Adipose tissue (tissue), 3 donors: Measurements from ENCODE around the gene PHF13. TPM values are rescaled to one million over a fixed set of nuclear protein-coding genes. Genes with fewer than 3 reads are reported as not detected.
"Not testable (repeated sequence)": the region's sequence is repeated elsewhere in the genome, so short reads cannot be mapped to it uniquely, and the experiment has no call there.

Experiments
- H3K27ac ChIP-seq: one replicate; pipeline ENCODE4 v1.5.1; 2013; ENCODE audit warnings: low read depth, low read length
- WGBS, 3 donors: extraction: QIAGEN DNeasy Blood & Tissue Kit; methylation state at CpG; one replicate each; pipeline ENCODE4 v1.1.7; 2013; 5-methylcytosine and 5-hydroxymethylcytosine counted together
- polyA plus RNA-seq, 3 donors: library from polyadenylated mRNA; stranded (reverse); fragments of 200-250 nt; gene quantifications; one replicate each; pipeline ENCODE4 v1.2.3, GENCODE V29; 2013
- donor health status: healthy with polysubstance abuse.
- donor health status: Bipolar disorder and iron deficiency.
- donor health status: healthy.

The PHF13 gene
- polyA plus RNA-seq, 3 donors: 5.2 to 13.3 (median 11.1) TPM

DNA sequence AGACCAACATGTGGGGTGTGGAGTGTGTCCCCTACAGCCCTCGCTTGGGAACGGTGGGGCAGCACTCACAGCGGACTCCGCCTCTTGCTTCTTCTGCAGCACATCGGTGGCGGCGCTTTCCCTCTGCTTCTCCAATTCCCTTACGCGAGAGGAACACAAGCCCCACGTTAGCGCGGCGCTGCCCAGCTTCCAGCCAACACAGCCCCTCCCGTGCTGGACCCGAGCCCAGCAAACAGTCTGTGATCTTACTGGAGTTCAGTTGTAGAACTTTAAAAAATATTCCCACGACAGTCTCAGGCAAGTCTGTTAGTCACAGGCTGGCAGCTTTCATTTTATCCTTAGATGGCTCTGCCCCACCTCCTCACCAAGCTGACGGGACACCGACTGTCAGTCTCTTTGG, 24.7 kb downstream of the PHF13 start:
- H3K27ac ChIP-seq: no peak overlapping the region
- 51 to 59% (median 56%) methylated on average over 18 of the region's 18 CpGs for WGBS, 3 donors

DNA sequence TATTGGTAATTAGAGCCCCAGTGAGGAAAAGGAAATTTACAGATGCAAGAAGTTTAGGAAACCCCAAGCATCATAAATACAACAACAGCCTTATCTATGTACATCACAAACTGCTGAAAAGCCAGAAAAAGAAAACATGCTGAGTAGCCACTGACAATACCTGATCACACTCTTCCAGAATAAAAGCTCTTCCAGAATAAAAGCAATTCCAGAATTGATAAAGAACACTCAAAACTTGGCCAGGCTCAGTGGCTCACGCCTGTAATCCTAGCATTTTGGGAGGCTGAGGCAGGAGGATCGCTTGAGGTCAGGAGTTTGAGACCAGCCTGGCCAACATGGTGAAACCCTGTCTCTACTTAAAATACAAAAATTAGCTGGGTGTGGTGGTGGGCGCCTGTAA, 27.3 kb downstream of the PHF13 start:
- not testable (repeated sequence) for H3K27ac ChIP-seq
- WGBS, 3 donors: 83 to 94% (median 91%) methylated on average over 3 of the region's 3 CpGs

DNA sequence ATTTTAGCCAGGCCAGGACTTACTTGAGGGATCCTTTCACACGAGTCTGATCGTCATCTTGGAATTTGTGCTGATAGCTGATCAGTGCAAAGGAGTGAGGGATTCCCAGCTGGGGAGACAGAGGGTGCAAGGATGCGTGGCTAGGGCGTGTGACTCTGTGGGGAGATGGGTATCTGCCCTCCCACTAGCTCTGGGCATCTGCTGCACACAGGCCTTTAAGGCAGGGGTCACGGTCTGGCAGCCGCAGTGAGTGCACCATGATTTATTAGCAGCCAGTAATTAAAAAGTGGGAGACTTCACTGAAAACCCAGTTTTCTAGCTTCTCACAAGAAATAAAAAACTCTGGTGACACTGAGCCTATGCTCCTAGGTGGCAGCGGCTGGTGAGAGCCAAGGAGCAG, 31.5 kb downstream of the PHF13 start:
- 90 to 95% (median 94%) methylated on average over 7 of the region's 7 CpGs for WGBS, 3 donors

DNA sequence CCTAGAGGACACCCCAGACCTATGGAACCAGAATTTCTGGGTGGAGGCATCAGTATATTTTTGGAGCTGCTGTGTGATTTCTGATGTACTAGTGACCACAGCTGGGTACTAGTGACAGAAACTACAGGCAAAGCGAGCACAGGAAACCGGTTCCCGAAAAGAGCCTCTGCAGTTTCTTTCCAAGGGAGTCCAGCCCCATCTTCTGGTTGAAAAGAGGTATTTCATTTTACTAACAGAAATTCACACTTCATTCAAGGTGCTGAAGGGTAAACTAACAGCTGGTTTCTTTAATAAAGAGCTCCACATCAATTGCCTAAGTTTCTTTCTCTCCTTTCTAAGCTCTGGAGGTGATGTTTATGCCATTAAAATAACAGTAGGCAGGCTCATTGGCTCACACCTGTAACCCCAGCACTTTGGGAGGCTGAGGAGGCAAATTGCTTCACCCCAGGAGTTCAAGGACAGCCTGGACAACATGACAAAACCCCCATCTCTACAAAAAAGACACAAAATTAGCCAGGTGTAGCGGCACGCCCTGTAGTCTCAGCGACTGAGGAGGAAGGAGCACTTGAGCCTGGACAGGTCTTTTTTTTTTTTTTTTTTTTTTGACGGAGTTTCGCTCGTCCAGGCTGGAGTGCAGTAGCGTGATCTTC, 33.1 kb downstream of the PHF13 start:
- 36 to 62% (median 60%) methylated on average over 8 to 10 of the region's 10 CpGs for WGBS, 3 donors
- H3K27ac ChIP-seq: no peak overlapping the region

More for the DNA sequence above, 31.5 kb downstream of the PHF13 start:
- no peak overlapping the region for H3K27ac ChIP-seq

DNA sequence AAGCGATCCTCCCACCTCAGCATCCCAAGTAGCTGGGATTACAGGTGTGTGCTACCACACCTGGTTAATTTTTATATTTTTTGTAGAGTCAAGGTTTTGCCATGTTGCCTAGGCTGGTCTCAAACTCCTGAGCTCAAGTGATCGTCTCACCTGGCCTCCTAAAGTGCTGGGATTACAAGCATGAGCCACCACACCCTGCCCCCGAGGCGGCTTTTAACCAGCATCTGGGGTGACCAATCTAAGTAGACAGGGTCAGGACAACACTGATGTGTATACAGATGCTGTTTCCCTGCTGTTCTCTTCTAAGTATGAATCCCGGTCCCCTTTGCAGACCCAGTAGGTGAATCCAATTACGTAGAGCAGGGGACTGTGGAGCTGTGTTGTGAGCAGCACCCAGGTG, 35.0 kb downstream of the PHF13 start:
- H3K27ac ChIP-seq: no peak overlapping the region
- WGBS, 3 donors: 92 to 96% (median 92%) methylated on average over 6 of the region's 6 CpGs

DNA sequence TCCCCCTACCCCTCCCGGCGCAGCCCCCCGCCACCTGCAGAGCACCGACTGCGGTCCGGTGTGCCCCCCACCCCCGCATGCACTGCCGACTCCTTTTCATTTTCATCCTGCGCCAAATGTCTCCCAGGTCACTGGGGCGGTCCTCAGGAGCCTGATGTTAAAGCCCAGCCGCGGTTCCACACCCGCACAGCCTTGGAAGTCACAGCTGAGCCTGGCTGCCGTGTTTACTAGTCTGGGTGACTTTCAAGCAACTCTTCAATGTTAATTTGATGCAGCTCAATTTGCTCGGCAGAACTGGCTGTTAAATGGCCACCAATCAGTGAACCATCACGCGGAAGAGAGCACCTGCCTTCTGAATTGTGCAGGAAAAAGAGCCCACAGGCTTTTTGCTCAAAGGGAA, 38.4 kb downstream of the PHF13 start:
- WGBS, 3 donors: 76 to 92% (median 92%) methylated on average over 17 of the region's 17 CpGs
- H3K27ac ChIP-seq: no peak overlapping the region

DNA sequence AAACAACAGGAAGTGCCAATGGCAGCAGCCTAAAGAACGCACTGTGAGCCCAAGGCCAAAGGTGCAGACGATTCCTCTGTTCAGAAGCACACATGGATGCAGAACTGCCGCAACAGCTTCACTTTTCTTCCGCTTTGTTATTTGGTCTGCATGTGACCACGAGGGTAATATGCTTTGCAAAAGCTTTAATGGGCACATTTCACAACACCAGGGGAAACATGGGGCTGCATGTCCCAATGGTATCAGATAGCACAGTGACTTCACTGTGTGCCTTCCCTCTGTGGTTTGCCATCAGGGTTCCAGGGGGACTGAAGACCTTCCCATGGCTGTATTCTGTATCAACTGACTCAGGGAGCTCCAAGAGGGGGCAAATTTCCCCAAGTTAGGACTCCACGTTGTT, 39.5 kb downstream of the PHF13 start:
- H3K27ac ChIP-seq: no peak overlapping the region
- WGBS, 3 donors: 66 to 74% (median 66%) methylated on average over 6 of the region's 6 CpGs

DNA sequence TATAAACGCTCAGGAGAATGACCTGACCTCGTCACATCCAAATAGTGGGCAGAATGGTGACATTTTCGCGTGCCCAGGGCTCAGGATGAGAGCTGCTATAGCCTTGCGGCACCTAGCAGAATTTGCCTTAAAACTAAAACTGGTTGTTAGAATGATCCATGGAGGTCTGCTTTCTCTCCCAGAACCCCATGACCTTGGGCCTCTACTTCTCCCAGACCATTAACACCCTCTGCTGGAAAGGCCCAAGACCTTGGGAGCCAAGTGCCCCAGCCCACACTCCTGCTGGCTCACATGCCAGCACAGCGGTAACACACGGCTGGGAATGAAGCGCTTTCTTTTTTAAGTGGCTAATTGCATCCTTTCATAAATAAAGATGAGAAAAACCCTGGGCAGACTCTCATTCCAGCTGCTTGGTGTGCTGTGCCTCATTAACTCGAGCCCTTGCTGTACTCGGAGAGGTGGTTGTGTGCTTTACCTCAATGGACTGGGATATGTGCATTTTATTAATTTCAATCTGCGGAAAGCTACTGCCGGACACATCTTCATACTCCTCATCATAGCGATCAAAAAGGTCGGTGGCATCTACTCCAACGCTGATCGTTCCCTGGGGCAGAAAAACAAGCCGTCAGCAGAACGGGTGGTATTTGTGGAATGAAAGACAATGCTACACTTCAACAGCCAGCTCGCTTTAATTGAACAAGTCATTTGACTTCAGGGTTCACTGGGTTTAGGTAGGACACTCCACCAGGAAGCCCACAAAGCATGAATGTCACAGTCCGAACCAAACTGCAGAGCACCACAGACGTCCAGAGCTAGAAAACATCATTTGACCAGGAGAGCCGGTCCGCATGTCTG, 40.1 kb downstream of the PHF13 start:
- WGBS, 3 donors: 92 to 94% (median 93%) methylated on average over 23 of the region's 23 CpGs
- no peak overlapping the region for H3K27ac ChIP-seq

DNA sequence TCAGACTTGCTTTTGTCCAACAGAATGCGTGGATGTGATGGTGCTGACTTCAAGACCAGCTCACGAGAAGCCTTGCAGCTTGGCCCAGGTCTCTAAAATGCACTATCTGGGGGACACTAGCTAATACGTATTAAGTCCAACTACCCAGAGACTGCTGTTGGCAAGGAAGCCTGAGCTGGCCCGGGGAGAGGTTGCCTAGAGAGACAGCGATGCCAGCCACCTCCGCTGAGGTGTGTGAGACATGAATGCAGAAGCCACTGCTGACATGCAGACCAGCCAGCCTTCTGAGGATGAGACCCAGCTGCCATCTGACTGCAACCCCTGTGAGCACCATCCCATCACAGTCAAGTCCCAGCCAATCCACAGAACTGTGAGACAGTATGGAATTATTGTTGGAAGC, 43.6 kb downstream of the PHF13 start:
- WGBS, 3 donors: 90 to 93% (median 90%) methylated on average over 6 of the region's 6 CpGs
- no peak overlapping the region for H3K27ac ChIP-seq

DNA sequence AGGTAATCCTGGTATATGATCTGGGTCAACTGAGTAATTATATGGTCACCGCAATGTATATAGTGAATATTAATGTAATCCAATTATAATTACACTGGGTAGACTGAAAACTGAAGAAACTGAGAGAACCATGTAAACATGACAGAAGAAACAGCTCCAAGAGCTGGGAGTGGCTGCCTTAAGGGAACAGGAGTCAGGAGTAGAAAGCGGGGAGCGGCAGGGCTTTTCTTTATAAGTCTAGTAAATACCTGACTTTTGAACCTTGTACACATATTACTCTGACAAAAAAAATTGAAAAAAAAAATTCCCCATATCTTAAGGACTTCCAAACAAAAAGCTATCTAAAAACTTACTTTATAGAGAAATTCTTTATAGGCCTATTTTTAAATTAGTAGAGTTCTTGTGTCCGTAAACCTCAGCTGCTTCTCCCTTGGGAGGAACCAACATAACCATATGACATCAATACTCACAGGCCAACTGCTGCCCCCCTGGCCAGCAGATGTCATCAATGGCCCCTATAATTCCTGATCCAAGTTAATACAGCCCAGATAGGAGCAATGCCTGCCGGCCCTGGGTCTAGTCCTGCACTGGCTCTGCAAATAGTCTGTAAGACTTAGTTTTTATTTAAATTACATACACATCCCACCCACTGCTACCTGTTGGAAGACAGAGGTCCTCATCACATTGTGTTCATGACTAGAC, 45.0 kb downstream of the PHF13 start:
- WGBS, 3 donors: 84 to 91% (median 88%) methylated on average over 5 of the region's 5 CpGs
- no peak overlapping the region for H3K27ac ChIP-seq

DNA sequence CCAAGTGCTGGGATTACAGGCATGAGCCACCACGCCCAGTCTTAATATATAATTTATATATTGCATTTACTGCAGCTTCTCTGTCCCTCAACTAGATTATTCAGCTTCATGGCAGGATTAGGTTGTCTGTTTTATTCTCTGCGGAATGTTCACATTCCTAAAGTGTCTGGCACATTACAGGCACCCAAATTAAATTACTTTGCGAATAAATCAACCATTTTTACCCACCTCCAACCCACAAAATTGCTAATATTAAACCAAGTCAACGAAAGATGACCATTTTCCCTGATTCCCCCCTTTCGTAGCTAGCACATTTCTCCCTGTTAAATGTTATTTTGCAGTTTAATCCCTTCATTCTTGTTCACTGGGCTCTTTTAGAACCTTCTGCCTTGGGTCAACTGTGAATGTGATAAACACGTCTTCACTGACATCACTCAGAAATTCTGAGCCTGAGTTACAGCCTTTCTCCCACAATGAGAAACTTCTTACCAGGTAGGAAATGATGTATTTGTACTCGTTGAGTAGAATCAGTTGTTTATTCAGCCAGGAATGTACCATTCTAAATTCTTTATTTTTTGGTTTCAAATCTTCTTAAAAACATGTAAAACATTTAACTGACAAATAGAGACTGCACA, 47.0 kb downstream of the PHF13 start:
- WGBS, 3 donors: 78 to 90% (median 89%) methylated on average over 7 of the region's 7 CpGs
- H3K27ac ChIP-seq: no peak overlapping the region

DNA sequence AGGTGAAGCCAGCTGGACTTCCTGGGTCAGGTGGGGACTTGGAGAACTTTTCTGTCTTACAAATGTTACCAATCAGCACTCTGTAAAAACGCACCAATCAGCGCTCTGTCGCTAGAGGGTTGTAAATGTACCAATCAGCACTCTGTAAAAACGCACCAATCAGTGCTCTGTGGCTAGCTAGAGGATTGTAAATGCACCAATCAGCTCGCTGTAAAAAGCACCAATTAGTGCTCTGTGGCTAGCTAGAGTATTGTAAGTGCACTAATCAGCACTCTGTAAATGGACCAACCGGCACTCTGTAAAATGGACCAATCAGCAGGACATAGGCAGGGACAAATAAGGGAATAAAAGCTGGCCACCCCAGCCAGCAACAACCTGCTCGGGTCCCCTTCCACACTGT, 48.9 kb downstream of the PHF13 start:
- H3K27ac ChIP-seq: not testable (repeated sequence)
- WGBS, 3 donors: 97 to 98% (median 97%) methylated on average over 7 of the region's 7 CpGs

DNA sequence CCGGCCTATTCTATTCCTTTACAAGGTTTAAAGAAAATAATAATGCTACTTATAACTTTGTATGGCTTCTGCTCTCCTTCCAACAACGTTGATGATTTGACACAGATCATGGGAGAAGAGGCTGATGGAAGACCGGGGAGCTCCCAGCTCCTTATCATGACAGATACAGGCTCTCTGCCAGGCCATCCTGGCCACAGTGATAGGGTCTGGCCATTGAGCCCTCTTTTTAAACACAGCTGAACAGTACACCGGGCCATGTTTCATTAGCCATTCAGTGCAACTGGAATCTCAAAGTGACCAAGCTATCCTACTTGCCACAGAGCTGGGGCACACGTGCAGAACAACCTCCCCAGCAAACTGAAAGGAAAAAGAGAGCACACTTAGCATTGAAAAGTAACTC, 53.2 kb downstream of the PHF13 start:
- WGBS, 3 donors: 89 to 94% (median 94%) methylated on average over 5 of the region's 5 CpGs
- H3K27ac ChIP-seq: no peak overlapping the region

DNA sequence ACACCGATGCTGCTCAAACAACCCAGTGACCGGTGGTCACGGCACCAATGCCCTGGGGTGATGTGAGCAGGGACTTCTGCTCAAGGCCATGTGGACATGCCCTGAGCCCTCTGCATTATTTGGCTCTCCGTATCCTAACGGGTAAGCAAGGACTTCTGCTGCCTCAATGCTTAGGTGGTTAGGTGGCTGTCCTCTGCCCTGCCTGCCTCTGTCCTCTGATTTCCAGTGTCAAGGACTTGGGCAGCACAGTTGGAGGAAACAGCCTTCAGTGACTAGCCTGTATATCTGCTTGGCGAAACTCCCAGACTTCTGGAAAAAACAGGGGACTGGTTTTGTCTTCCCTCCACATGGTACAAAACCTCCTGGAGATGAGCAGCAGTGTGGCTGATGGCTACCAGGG, 53.6 kb downstream of the PHF13 start:
- WGBS, 3 donors: 94 to 97% (median 97%) methylated on average over 6 of the region's 6 CpGs
- H3K27ac ChIP-seq: no peak overlapping the region

DNA sequence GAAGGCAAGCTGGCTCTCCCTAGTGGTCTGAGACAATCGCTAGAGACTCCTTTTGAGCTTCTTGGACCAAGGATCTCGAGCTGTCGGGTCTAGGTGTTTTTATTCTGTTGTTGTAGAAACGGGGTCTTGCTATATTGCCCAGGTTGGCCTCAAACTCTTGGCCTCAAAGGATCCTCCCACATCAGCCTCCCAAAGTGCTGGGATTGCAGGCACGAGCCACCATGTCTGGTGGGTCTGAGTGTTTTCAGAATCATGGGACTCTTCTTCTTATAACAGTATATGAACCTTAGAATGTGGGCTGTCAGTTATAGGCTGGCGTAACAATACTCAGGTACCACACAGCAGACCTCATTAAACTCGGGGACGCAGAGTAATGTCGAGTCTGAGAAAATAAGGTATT, 55.0 kb downstream of the PHF13 start:
- H3K27ac ChIP-seq: no peak overlapping the region
- WGBS, 3 donors: 94 to 97% (median 97%) methylated on average over 9 of the region's 9 CpGs

DNA sequence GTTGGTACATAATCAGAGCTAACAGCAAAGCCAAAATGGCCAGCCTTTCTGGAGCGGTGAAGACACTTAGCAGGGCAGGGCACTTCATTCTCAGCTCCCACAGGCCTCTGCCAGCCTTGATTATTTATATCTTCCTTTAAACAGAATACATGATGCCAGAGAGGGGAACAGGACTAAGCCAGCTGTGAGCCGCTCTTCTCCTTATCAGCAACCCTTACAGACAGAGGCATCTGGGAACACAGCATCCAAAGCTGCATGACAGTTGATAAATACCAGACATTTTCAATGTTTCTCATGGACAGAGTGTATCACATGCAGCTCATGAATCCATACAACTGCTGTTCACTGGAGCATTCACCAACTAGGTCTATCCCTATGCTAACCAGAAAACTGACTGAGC, 59.0 kb downstream of the PHF13 start:
- WGBS, 3 donors: 81 to 97% (median 97%) methylated on average over 2 of the region's 2 CpGs
- H3K27ac ChIP-seq: no peak overlapping the region
